ENCODE data around the gene GLP1R. TPM values are rescaled to one million over a fixed set of nuclear protein-coding genes. Genes with fewer than 3 reads are reported as not detected.

Gene GLP1R
- total and polyA plus RNA-seq, 4 donors = 0.06 to 1.3 (median 0.13) TPM

DNA sequence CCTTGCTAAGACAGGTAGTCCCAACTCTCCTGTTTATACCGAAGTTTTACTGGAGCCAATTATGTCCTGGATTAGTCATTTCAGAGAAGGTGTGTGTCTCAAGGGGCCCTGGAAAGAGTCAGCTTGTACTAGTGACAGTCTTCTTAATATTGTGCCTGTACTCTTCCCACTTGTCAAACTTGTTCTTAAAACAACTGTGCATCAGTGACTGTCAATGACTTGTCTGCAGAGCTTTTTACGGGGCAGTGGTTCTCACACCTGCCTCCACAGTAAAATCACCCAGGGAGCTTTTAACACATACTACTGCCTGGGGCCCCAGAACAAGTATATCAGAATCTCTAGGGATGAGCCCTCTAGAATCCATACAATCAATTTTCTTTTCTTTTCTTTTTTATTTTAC, 28.4 kb upstream of the GLP1R start:
- no peak overlapping the region for H3K4me3 ChIP-seq
- H3K27me3 ChIP-seq (ENCODE audit: control insufficient read depth in 3 of 3, insufficient read depth in 3 of 3, low read length in 2 of 3) = peaks cover 0 to 4% (median 0%) of the 10 kb centered on the region in 3 donors
- H3K4me1 ChIP-seq (ENCODE audit: control insufficient read depth in 5 of 5, insufficient read depth in 5 of 5, low read length in 5 of 5) = peaks cover 0 to 5% (median 0%) of the 10 kb centered on the region in 5 donors
- WGBS, 2 donors = 89 to 90% methylated on average over 2 of the region's 2 CpGs
- ATAC-seq (ENCODE audit: insufficient read depth, low FRiP score) = no peak
- no peak overlapping the region for H3K27ac ChIP-seq (ENCODE audit: low read depth in 1 of 2, low read length in 1 of 2)
- no peak overlapping the region for H3K9ac ChIP-seq (ENCODE audit: insufficient read depth in 1 of 2, low read length in 2 of 2)
- H3K36me3 ChIP-seq (ENCODE audit: control insufficient read depth in 4 of 4, insufficient read depth in 4 of 4, low read length in 4 of 4) = no peaks in the 10 kb centered on the region
- DNase-seq = no peak
- TF ChIP-seq, protein P1, sequence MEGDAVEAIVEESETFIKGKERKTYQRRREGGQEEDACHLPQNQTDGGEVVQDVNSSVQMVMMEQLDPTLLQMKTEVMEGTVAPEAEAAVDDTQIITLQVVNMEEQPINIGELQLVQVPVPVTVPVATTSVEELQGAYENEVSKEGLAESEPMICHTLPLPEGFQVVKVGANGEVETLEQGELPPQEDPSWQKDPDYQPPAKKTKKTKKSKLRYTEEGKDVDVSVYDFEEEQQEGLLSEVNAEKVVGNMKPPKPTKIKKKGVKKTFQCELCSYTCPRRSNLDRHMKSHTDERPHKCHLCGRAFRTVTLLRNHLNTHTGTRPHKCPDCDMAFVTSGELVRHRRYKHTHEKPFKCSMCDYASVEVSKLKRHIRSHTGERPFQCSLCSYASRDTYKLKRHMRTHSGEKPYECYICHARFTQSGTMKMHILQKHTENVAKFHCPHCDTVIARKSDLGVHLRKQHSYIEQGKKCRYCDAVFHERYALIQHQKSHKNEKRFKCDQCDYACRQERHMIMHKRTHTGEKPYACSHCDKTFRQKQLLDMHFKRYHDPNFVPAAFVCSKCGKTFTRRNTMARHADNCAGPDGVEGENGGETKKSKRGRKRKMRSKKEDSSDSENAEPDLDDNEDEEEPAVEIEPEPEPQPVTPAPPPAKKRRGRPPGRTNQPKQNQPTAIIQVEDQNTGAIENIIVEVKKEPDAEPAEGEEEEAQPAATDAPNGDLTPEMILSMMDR (IDR thresholded peaks at IDR 0.05; ENCODE audit: control extremely low read depth, extremely low read depth) = no peak
- no peaks in the 10 kb centered on the region for H3K9me3 ChIP-seq (ENCODE audit: control insufficient read depth in 4 of 4, insufficient read depth in 3 of 4, low read length in 3 of 4)

DNA sequence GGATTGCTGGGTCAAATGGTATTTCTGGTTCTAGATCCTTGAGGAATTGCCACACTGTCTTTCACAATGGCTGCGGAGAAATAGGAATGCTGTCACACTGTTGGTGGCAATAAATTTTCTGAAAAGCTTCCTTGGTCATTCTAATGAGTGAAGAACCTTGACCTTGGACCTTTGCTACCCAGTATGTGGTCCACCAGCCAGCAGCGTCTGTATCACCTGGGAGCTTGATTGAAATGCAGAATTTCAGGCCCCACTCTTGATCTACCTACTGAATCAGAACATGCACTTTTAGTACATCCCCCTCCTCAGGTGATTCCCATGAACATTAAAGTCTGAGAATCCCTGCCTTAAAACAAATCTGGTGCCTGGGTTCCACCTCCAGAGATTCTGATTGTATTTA, 27.5 kb upstream of the GLP1R start:
- H3K9me3 ChIP-seq (ENCODE audit: control insufficient read depth in 4 of 4, insufficient read depth in 3 of 4, low read length in 3 of 4) = no peaks in the 10 kb centered on the region
- TF ChIP-seq, protein P1 (IDR thresholded peaks at IDR 0.05; ENCODE audit: control extremely low read depth, extremely low read depth) = no peak
- no peak overlapping the region for H3K4me3 ChIP-seq
- no peak overlapping the region for H3K9ac ChIP-seq (ENCODE audit: insufficient read depth in 1 of 2, low read length in 2 of 2)
- peaks cover 0 to 5% (median 0%) of the 10 kb centered on the region in 5 donors for H3K4me1 ChIP-seq (ENCODE audit: control insufficient read depth in 5 of 5, insufficient read depth in 5 of 5, low read length in 5 of 5)
- no peak for ATAC-seq (ENCODE audit: insufficient read depth, low FRiP score)
- H3K27ac ChIP-seq (ENCODE audit: low read depth in 1 of 2, low read length in 1 of 2) = no peak overlapping the region
- no peak for DNase-seq
- WGBS, 2 donors = 89 to 91% methylated on average over 2 of the region's 2 CpGs
- peaks cover 0 to 4% (median 0%) of the 10 kb centered on the region in 3 donors for H3K27me3 ChIP-seq (ENCODE audit: control insufficient read depth in 3 of 3, insufficient read depth in 3 of 3, low read length in 2 of 3)
- no peaks in the 10 kb centered on the region for H3K36me3 ChIP-seq (ENCODE audit: control insufficient read depth in 4 of 4, insufficient read depth in 4 of 4, low read length in 4 of 4)

DNA sequence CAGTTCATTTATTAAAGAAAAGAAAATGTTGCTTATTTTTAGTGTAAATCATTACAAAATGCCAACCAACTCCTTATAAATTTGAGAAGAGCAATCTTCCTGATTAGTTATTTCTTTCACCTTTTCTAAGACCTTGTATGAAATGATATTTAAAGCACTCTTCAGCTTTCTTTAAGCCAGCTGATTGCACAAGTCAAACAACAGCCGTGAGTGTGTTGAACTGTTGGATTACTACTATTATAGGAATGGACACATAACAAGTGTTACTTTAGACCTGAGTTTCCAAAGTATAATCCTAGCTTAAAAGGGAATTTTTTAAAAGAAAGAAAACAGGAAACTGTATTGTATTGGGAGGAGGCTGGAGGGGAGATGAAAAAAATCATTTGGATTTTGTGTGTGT, 26.8 kb upstream of the GLP1R start:
- Histone ChIP-seq H3K27ac (ENCODE audit: low read depth in 1 of 2, low read length in 1 of 2) (no peak overlapping the region), H3K4me1 (ENCODE audit: control insufficient read depth in 5 of 5, insufficient read depth in 5 of 5, low read length in 5 of 5) (peaks cover 0 to 5% (median 0%) of the 10 kb centered on the region in 5 donors), H3K4me3 (no peak overlapping the region), H3K36me3 (ENCODE audit: control insufficient read depth in 4 of 4, insufficient read depth in 4 of 4, low read length in 4 of 4) (no peaks in the 10 kb centered on the region), H3K9ac (ENCODE audit: insufficient read depth in 1 of 2, low read length in 2 of 2) (no peak overlapping the region), H3K9me3 (ENCODE audit: control insufficient read depth in 4 of 4, insufficient read depth in 3 of 4, low read length in 3 of 4) (no peaks in the 10 kb centered on the region), H3K27me3 (ENCODE audit: control insufficient read depth in 3 of 3, insufficient read depth in 3 of 3, low read length in 2 of 3) (peaks cover 0 to 4% (median 0%) of the 10 kb centered on the region in 3 donors)
- TF ChIP-seq, protein P1 (IDR thresholded peaks at IDR 0.05; ENCODE audit: control extremely low read depth, extremely low read depth) = no peak
- ATAC-seq (ENCODE audit: insufficient read depth, low FRiP score) (no peak), DNase-seq (no peak)
- WGBS, 2 donors = 31 to 52% methylated on average over 1 of the region's 1 CpG

DNA sequence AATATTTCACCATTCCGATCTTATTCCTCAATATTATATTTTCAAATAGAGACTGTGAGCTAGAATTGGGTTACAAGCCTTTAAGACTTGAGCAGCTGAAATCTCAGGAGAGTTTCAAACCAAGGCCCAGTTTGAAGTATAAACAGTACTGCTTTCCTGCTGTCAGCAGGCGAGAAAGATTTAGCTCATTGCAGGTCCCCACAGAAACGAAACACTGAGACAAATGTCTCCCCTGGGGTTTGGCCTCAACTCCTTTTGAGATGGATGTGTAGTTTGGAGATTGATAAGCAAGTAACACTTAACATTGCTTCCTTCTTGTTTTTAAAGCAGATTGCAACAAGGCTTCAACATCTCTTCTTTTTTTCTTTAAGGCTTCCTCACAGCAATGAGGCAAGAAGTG, 22.4 kb upstream of the GLP1R start:
- Histone ChIP-seq H3K4me1 (ENCODE audit: control insufficient read depth in 5 of 5, insufficient read depth in 5 of 5, low read length in 5 of 5) (no peaks in the 10 kb centered on the region), H3K27me3 (ENCODE audit: control insufficient read depth in 3 of 3, insufficient read depth in 3 of 3, low read length in 2 of 3) (peaks cover 0 to 4% (median 0%) of the 10 kb centered on the region in 3 donors), H3K36me3 (ENCODE audit: control insufficient read depth in 4 of 4, insufficient read depth in 4 of 4, low read length in 4 of 4) (no peaks in the 10 kb centered on the region), H3K9me3 (ENCODE audit: control insufficient read depth in 4 of 4, insufficient read depth in 3 of 4, low read length in 3 of 4) (no peaks in the 10 kb centered on the region), H3K4me3 (no peak overlapping the region), H3K27ac (ENCODE audit: low read depth in 1 of 2, low read length in 1 of 2) (no peak overlapping the region), H3K9ac (ENCODE audit: insufficient read depth in 1 of 2, low read length in 2 of 2) (no peak overlapping the region)
- DNase-seq = no peak
- TF ChIP-seq, protein P1 (IDR thresholded peaks at IDR 0.05; ENCODE audit: control extremely low read depth, extremely low read depth) = no peak
- WGBS, 2 donors = 56 to 62% methylated on average over 3 of the region's 3 CpGs
- no peak for ATAC-seq (ENCODE audit: insufficient read depth, low FRiP score)

All from lung (tissue), 12 donors.